Activated B cell treated with CpG ODN at 0.5 μM for 24 hours (primary cell): Measurements from ENCODE around the gene KCTD1. TPM values are rescaled to one million over a fixed set of nuclear protein-coding genes. Genes with fewer than 3 reads are reported as not detected.

ENCODE experiments used
- ATAC-seq: fragments of 200-7000 bp; cut with Tn5 transposase; one replicate; pipeline ENCODE4 v1.10.0; 2021; ENCODE audit warnings: low read depth, mild to moderate bottlenecking, moderate library complexity
- CTCF ChIA-PET: fragments of 350-600 bp; sonication (Branson Sonifier 250); formaldehyde crosslinking; loops from one replicate; lab custom pipeline; 2021; ENCODE audit warnings: antibody characterized with exemption; lab: Charles Lee
- POLR2A ChIA-PET: fragments of 350-600 bp; sonication (Branson Sonifier 250); formaldehyde crosslinking; loops from one replicate; lab custom pipeline; 2021; ENCODE audit warnings: antibody characterized with exemption; lab: Charles Lee
- DNase-seq: peaks from one replicate; pipeline ENCODE4 v3.0.0; 2022
- H3K27ac Mint-ChIP-seq: one replicate; pipeline ENCODE4 v1.8.0; 2020; ENCODE audit warnings: mixed read lengths
- H3K27me3 Mint-ChIP-seq: one replicate; pipeline ENCODE4 v1.8.0; 2021; ENCODE audit warnings: mixed read lengths
- H3K36me3 Mint-ChIP-seq: one replicate; pipeline ENCODE4 v1.8.0; 2021; ENCODE audit warnings: low read depth, mixed read lengths
- H3K4me1 Mint-ChIP-seq: one replicate; pipeline ENCODE4 v1.8.0; 2021; ENCODE audit warnings: mixed read lengths
- H3K4me3 Mint-ChIP-seq: one replicate; pipeline ENCODE4 v1.8.0; 2020; ENCODE audit warnings: mild to moderate bottlenecking, mixed read lengths
- H3K9me3 Mint-ChIP-seq: one replicate; pipeline ENCODE4 v1.8.0; 2020; ENCODE audit warnings: mixed read lengths
- CTCF ChIP-seq: fragments of 200-600 bp; IDR thresholded peaks from one replicate; pipeline ENCODE4 v1.8.0; 2022; ENCODE audit warnings: antibody characterized with exemption, mild to moderate bottlenecking
- intact Hi-C: fragments of 100-400 bp; cut with micrococcal nuclease; formaldehyde crosslinking; loops from one replicate; pipeline ENCODE4 v1.15.1; 2024
- total RNA-seq: library from RNA; stranded (reverse); gene quantifications from 2 replicates; pipeline ENCODE4 v1.2.3, GENCODE V29; 2022

The KCTD1 gene
- total RNA-seq, 1 donor from 2014 or later, result 4.9 TPM

GRCh38 chr18:26549263-26550094 is 1.1 kb upstream of the KCTD1 start:
- Mint-ChIP-seq H3K27me3 (peaks cover 29% of the 10 kb centered on the region), H3K4me1 (peaks cover 47% of the 10 kb centered on the region), H3K36me3 (no peaks in the 10 kb centered on the region), H3K9me3 (no peaks in the 10 kb centered on the region), H3K4me3 (peak overlapping the region; percentile 74), H3K27ac (no peak overlapping the region)
- TF ChIP-seq CTCF, result no peak
- ChIA-PET POLR2A (no interaction called here), CTCF (no interaction called here)
- ATAC-seq (no peak), DNase-seq (peak; percentile 17)
- intact Hi-C loops, result loop anchor here (2.0 to 10.0 kb wide), 4 partner anchors 98 to 1205 kb away; partner anchors contain the start of gene SS18

GRCh38 chr18:26547646-26548414 is 523 bp downstream of the KCTD1 start:
- no peak overlapping the region for H3K27ac Mint-ChIP-seq
- peaks cover 47% of the 10 kb centered on the region for H3K4me1 Mint-ChIP-seq
- H3K27me3 Mint-ChIP-seq, result peaks cover 21% of the 10 kb centered on the region
- CTCF ChIA-PET, result interaction anchor here (1.4 to 1.7 kb wide), 2 partner anchors 15 to 165 kb away, joined by 6 to 9 read pairs; no protein-coding TSS in a partner anchor
- intact Hi-C loops, result loop anchor here (1.0 to 10.0 kb wide), 4 partner anchors 99 to 1203 kb away; partner anchors contain the start of gene SS18
- peak; percentile 42 for DNase-seq
- no peak for TF ChIP-seq CTCF
- peak; percentile 69 for ATAC-seq
- no peaks in the 10 kb centered on the region for H3K9me3 Mint-ChIP-seq
- POLR2A ChIA-PET, result interaction anchor here (0.7 to 0.9 kb wide), 2 partner anchors 10 to 162 kb away, joined by 3 read pairs; no protein-coding TSS in a partner anchor
- H3K4me3 Mint-ChIP-seq, result peak overlapping the region; percentile 89
- no peaks in the 10 kb centered on the region for H3K36me3 Mint-ChIP-seq

DNA sequence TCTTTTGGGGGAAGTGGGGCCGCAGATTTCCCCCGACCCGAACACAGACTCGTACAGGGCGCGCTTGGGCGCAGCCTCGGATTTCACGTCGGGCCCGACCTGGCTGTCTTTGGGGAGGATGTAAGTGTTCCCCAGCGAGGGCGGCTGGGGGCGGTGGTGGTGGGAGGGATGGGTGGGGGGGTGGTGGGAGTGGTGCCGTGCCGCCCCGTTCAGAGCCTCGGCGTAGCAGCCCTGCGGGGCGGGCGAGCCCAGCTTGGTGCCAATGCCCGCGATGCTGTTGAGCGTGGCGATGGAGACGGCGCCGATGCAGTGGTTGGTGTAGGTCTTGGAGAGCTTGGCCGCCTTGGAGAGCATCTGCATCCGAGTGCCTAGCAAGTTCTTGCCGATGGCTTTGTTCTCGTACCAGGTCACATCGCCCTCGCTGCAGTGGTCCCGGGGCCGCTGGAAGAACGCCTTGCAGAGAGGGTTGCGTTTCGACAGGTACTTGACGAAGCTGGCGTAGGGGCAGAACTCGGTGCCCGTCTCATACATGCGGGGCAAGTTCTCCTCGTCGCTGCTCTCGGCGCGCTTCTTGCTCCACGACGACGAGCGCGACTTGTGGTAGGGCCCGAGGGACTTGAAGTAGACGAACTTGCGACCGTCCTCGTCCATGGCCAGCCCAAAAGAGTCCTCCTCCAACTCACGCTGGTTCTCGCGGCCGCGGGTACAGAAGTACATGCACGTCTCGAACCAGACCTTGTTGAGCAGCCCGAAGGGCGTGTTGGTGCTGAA is 1.3 kb downstream of the KCTD1 start:
- CTCF ChIA-PET, result interaction anchor here (1.4 to 1.7 kb wide), 2 partner anchors 14 to 164 kb away, joined by 6 to 9 read pairs; no protein-coding TSS in a partner anchor
- POLR2A ChIA-PET, result interaction anchor here (0.7 to 0.9 kb wide), 2 partner anchors 10 to 161 kb away, joined by 3 read pairs; no protein-coding TSS in a partner anchor
- Mint-ChIP-seq H3K27me3 (peaks cover 15% of the 10 kb centered on the region), H3K4me1 (peaks cover 47% of the 10 kb centered on the region), H3K4me3 (peak overlapping the region; percentile 89), H3K9me3 (no peaks in the 10 kb centered on the region), H3K27ac (no peak overlapping the region), H3K36me3 (no peaks in the 10 kb centered on the region)
- no peak for ATAC-seq
- intact Hi-C loops, result loop anchor here (1.0 to 10.0 kb wide), 3 partner anchors 100 to 1202 kb away; no protein-coding TSS in a partner anchor
- no peak for TF ChIP-seq CTCF
- no peak for DNase-seq

DNA sequence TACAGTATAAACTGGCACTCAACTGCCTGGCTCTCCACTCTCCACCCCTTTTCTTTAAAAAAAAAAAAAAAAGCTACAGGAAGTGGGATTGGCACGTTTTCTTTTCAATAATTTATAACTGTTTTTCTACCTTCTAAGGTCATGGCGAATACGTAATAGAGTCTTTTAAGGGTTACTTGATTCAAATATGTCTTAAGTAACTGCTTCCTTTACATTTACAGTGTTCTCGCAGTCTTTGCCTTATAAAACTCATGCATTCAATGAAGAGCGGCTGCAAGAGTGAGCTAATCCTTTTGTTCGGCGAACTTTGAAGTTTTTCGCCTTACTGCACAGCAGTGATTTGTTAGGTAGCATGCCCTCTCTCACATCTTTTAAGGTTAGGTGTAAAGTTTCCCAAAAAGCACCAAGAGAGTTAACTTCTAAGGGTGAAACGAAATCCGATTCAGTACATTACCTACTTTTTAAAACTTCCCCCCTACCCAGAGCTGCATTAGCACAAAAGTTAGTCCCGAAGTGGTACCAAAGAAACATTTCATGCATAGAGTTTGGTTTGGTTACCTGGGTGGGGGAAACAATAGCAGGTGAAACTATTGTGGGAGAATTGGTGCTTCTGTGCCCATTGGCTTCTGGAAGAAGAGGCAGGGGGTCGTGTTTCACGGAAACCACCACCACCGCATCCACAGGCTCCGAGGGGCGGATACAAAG is 2.0 kb downstream of the KCTD1 start:
- POLR2A ChIA-PET, result no interaction called here
- Mint-ChIP-seq H3K4me1 (peaks cover 42% of the 10 kb centered on the region), H3K36me3 (no peaks in the 10 kb centered on the region), H3K9me3 (no peaks in the 10 kb centered on the region), H3K4me3 (peak overlapping the region; percentile 66), H3K27ac (no peak overlapping the region), H3K27me3 (peaks cover 7% of the 10 kb centered on the region)
- CTCF ChIA-PET, result no interaction called here
- intact Hi-C loops, result loop anchor here (5.0 to 10.0 kb wide), 2 partner anchors 101 to 1202 kb away; no protein-coding TSS in a partner anchor
- no peak for TF ChIP-seq CTCF
- no peak for ATAC-seq
- no peak for DNase-seq
